Nucleus accumbens (tissue), 56 donors: Measurements from ENCODE around the gene TMEM14C.

Source experiments
- DNase-seq, 56 donors: peaks; one replicate each; lab custom pipeline; 2025; lab: John Stamatoyannopoulos, UW

TMEM14C gene

DNA sequence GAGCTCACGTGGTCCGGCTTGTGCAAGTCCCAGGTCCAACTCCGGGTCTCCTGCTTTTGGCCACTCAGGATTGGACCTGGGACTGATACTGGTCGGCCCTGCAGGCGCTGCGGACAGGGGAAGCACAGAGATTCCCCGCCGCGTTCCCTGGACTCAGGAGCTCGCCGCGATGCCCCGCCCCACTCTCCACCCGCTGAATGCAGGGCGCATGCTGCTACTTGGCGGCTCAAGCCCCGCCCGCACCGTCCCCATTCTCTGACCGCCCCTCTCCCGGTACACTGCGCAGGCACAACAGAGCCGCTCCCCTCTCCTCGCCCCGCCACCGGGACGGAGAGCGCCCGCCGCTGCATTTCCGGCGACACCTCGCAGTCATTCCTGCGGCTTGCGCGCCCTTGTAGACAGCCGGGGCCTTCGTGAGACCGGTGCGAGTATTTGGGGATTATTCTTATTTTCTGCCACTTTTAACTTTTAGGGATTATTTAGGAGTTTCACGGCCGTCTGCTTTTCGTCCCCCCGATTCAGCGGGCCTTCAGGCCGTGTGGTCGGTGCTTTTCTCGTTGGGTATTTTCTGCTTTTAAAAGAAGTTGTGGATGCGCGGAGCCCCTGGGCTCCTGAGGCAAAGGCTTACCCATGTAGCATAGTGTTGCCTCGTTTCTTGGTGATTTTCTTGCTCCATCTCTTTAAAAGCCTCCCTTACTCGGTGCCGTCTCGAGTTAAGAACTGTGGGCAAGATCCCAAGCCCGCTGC lies at the start of gene TMEM14C:
Gene TMEM14C, plus strand, starts transcription at position 251 of the 747 bp plus-strand sequence. CDS start 1,544 bp downstream, outside the sequence.
- peak; percentile 74 to 98 (median 94) for DNase-seq

- DNase-seq: no peak
Observed at GRCh38 chr6:10676403-10676802, 46.5 kb upstream of the TMEM14C start.

GRCh38 chr6:10678456-10678855 lies 44.4 kb upstream of the TMEM14C start:
- DNase-seq: no peak

DNA sequence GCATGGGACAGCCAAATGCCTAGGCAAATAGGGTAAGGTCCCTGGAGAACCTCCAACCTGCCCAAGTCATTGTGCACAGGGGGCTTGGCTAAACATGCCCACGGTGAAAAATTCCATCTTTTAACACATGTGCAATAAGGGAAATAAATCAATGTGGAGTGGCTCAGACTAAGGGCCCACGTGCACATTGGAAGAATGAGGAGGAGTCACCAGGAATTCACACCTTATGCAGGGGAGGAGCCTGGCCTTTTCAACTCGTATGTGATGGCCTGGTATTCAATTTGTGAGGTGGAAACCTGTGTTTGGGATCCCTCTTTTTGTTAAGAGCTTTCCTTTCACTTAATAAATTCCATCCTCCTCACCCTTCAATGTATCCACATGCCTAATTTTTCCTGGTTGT lies 41.1 kb upstream of the TMEM14C start:
- no peak for DNase-seq

- DNase-seq: no peak
Observed at GRCh38 chr6:10682355-10682988, 40.4 kb upstream of the TMEM14C start.

- no peak for DNase-seq
Observed at GRCh38 chr6:10684618-10685017, 38.3 kb upstream of the TMEM14C start.

GRCh38 chr6:10685092-10685915 lies 37.6 kb upstream of the TMEM14C start:
- DNase-seq: no peak

- no peak for DNase-seq
Observed at GRCh38 chr6:10686901-10687300, 36.0 kb upstream of the TMEM14C start.

- no peak for DNase-seq
Observed at GRCh38 chr6:10687582-10687981, 35.3 kb upstream of the TMEM14C start.

- no peak for DNase-seq
Observed at GRCh38 chr6:10690651-10691445, 32.0 kb upstream of the TMEM14C start.

GRCh38 chr6:10692965-10693538 lies 29.8 kb upstream of the TMEM14C start:
- DNase-seq: no peak

DNA sequence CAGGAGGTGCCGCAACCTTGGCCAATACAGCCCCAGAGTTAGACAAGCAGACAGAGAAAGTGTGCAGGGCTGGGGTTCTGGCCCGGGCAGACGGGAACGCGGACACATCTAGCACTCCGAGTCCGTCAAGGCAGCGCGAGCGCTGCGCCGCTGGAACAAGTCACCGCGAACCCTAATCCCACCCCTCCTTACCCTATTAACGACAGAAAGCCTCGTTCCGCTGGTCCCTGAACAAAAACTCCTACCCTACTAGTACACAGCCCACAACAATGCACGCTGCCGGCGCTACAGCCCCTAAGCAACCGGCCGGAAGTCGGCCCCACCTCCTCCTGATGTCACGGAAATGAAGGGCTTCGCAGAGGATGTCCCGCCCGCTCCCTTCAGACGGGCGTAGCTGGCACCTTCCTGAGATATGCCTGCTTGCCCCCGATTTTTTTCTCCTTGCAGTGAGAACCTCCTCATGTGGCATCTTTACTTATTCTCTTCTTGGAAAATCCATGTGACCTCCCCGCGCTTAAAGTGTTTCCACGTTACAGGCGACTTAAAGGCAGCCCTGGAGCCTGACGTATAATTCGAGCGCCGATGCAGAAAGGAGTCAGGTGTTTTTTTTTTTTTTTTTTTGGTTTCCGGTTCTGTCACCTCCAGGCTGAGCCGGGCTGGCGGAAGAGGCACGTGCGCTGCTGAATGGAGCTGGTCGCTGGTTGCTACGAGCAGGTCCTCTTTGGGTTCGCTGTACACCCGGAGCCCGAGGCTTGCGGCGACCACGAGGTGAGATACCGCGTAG lies 28.4 kb upstream of the TMEM14C start, which contains the start of the genes C6orf52 and PAK1IP1:
Gene C6orf52, minus strand, starts transcription at position 315 of the 784 bp plus-strand sequence. CDS start 7,066 bp downstream, outside the sequence.
Gene PAK1IP1, plus strand, starts transcription at position 671 of the 784 bp plus-strand sequence. Its CDS starts 14 bp downstream, at position 685.
- peak; percentile 19 to 95 (median 88) for DNase-seq

DNA sequence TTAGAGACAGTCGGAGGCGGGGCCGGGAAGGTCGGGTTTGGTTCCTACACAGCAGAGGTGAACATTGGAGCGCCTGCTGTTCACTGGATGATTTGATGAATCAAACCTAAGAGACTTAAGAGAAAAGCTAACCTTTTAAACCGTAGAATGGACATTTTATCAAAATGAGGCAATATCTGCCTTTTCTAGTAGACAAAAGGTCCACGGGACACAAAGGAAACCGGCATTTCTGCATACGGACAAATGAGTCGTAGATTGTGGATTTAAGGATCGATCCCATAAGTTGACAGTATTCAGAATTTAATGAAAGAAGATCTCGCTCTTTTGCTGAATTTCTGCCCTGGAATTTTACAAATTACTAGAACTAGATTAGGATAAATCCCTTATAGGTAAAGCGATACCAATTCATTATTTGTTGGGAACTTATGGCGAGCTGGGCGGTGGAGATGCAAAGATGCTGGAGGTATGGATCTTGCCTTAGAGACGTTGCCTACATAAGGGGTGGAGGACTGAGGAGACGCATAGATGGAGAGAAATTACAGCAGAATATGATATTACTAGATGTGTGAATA lies 27.7 kb upstream of the TMEM14C start:
- no peak for DNase-seq

DNA sequence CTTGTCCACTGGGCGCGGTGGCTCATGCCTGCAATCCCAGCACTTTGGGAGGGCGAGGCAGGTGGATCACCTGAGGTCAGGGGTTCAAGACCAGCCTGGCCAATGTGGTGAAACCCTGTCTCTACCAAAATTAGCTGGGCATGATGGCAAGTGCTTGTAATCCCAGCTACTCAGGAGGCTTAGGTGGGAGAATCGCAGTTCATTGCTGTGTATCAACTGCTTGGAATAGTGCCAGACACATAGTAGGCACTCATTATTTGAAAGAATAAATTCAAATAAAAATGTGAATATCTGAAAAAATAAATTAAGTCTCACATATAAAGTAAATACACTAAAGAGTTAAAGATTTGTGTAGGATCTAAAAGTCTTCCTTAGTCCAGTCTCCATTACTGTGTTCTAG lies 26.2 kb upstream of the TMEM14C start:
- no peak for DNase-seq

DNA sequence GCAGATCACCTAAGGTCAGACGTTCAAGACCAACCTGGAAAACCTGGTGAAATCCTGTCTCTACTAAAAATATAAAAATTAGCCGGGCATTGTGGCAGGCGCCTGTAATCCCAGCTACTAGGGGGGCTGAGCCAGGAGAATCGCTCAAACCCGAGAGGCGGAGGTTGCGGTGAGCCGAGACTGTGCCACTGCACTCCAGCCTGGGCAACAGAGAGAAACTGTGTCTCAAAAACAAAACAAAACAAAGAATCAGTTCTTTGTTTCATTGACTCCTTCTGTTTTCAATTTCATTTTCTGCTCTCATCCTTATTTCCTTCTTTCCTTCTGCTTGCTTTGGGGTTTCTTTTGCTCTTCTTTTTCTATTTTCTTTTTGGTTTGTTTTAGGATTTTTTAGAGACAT lies 8.9 kb upstream of the TMEM14C start:
- DNase-seq: no peak

DNA sequence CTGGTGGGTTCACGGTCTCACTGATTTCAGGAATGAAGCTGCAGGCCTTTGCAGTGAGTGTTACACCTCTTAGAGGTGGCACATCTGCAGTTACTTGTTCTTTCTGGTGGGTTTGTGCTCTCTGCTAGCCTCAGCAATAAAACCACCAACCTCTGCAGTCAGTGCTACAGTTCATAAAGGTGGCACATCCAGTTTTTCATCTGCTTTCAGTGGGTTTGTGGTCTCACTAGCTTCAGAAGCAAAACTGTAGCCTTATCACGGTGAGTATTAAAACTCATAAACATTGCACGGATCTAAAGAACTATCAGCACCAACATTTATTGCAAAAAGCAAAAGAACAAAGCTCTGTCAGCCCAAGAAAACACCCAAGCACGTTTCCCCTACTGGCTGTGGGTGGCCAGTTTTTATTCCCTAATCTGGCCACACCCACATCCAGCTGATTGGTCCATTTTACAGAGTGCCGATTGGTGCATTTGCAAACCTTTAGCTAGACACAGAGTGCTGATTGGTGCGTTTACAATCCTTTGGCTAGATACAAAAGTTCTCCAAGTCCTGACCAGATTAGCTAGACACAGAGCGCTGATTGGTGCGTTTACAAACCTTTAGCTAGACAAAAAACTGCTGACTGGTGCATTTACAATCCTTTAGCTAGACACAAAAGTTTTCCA lies 3.4 kb upstream of the TMEM14C start:
- no peak for DNase-seq

GRCh38 chr6:10719964-10720264 lies 3.0 kb upstream of the TMEM14C start:
- DNase-seq: no peak

DNA sequence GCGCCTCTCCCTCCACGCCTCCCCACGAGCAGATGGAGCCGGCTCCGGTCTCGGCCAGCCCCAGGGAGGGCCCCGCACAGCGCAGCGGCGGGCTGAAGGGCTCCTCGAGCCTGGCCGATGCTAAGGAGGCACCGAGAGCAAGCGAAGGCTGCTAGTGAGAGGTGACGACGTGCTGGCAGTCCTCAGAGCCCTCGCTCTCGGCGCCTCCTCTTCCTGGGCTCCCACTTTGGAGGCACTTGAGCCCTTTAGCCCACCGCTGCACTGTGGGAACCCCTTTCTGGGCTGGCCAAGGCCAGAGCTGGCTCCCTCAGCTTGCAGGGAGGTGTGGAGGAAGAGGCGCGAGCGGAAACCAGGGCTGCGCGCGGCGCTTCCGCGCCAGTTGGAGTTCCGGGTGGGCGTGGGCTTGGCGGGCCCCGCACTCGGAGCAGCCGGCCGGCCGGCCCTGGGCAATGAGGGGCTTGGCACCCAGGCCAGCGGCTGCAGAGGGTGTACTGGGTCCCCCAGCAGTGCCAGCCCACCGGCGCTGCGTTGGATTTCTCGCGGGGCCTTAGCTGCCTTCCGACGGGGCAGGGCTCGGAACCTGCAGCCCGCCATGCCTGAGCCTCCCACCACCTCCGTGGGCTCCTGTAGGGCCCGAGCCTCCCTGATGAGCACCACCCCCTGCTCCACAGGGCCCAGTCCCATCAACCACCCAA lies 2.5 kb upstream of the TMEM14C start:
- peak in 8 of 56 donors; percentile 10 to 29 (median 14) for DNase-seq
